Measurements from ENCODE around the gene NEIL3.

NEIL3 gene

DNA sequence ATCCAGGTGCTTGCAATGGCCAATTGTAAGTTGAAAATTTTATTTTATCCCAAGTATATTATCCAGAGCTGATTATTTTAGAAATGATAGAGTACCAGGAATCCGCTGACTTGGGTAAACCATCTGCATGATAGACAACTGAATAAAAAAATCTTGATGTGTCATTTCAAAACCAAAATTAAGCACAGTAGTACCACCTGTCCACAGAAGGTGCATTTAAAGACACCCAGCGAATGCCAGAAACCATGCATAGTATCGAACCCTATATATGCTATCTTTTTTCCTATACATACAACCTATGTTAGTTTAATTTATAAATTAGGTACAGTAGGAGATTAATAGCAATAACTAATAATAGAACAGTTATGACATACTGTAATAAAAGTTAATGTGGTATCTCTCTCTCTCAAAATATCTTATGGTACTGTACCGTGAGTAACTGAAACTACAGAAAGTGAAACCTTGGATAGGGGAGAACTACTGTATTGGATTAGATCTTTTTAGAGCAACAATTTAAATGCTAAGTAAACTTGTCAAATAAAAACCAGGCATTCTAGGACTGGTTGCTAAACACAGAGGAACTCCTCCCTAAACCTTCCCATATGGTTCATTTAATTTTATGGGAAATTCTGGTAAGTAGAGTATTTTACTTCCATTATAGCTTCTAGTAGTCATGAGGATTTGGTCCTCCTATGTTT lies 6.2 kb downstream of the NEIL3 start:
- no peak for TF ChIP-seq ZNF274 (IDR thresholded peaks at IDR 0.05; ENCODE audit: low read depth, low read length)
- no peak overlapping the region for H3K4me3 ChIP-seq (ENCODE audit: low read length)

DNA sequence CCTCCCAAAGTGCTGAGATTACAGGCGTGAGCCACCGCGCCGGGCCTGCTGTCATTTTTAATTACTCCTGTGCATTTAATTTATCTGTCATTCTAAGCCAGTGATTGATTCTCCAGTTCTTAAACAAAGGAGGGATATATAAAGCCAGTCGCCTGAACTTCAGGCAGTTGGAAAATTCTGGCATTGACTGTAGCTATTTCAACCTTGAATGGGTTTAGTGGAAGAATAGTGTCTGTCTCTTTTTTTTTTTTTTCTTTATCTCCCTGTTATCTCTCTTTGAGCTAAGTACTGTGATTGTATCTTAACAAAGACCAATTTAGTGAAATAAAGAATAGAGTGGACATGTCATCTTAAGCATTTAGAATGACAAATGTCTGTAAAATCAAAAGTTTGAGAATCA lies 11.0 kb downstream of the NEIL3 start:
- no peak for TF ChIP-seq ZNF274 (IDR thresholded peaks at IDR 0.05; ENCODE audit: low read depth, low read length)
- no peak overlapping the region for H3K4me3 ChIP-seq (ENCODE audit: low read length)

DNA sequence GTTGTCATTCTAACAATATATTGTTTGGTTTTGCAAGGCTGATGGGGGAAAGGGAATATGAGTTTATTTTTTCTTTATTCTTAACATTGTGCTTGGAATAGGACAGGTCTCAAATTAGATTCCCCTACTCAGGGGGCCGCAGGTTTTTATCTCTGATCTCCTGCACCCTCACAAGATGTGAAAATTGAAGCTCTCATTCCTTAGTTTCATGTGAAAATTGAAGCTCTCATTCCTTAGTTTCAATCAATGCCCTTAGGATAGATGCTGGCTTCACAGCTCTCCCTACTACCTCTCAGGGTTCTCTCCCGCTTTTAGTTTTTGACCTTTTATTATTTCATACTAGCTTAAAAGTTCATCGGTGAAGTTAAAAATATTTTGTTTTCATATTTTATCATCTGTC lies 12.0 kb downstream of the NEIL3 start:
- TF ChIP-seq ZNF274 (IDR thresholded peaks at IDR 0.05; ENCODE audit: low read depth, low read length), result no peak

DNA sequence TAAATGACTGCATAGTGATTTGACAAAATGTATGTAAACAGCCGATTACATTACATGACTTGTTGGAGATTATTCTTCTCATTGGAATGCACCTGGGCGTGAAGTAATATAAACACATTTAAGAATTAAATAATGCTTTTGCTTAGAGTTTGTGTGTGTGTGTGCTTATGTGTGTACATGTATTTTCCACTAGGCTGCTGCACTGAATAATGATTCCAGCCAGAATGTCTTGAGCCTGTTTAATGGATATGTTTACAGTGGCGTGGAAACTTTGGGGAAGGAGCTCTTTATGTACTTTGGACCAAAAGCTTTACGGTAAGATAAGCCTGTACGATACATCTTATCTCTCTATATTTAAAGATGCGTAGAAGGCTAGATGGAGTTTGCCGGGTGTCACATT lies 12.6 kb downstream of the NEIL3 start:
- no peak overlapping the region for H3K4me3 ChIP-seq (ENCODE audit: low read length)
- TF ChIP-seq ZNF274 (IDR thresholded peaks at IDR 0.05; ENCODE audit: low read depth, low read length), result no peak

More for the DNA sequence above, 12.0 kb downstream of the NEIL3 start:
- no peak overlapping the region for H3K4me3 ChIP-seq (ENCODE audit: low read length)

DNA sequence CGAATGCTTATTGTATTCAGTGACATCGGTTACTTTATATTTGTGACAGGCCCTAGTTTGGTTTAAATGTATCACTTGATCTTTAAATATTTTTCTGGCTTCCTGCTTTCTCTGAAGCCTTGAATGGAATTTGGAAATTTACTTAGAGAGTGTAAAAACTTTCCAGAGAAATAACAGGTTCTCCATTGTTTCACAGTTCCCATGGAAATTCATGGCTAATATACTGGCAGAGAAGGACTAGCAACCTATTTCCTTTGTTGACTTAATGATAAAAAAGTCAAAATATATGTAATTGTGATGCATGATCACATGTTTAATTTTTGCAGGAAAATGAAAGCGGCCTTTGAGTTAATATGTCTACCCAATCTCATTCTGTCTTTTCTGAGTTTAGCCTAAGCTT lies 13.2 kb downstream of the NEIL3 start:
- no peak for TF ChIP-seq ZNF274 (IDR thresholded peaks at IDR 0.05; ENCODE audit: low read depth, low read length)
- no peak overlapping the region for H3K4me3 ChIP-seq (ENCODE audit: low read length)

DNA sequence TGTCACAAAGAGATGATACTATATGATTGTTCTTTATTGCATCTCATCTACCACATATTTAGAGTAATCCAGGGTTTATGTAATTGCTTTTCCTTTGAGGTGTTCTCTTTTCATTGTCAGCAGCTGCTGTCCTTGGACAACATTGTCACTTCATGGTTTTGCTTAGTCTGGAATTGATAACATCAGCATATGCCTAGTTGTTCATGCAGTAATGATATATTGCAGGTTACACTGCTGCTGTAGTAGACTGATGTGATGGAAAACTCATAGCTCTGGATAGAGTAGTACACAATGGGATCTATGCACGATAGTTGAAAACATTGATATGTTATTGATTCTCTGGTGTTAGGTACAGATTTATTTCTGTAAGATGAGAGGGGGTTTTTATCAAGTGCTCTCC lies 13.7 kb downstream of the NEIL3 start:
- no peak overlapping the region for H3K4me3 ChIP-seq (ENCODE audit: low read length)
- TF ChIP-seq ZNF274 (IDR thresholded peaks at IDR 0.05; ENCODE audit: low read depth, low read length), result no peak

DNA sequence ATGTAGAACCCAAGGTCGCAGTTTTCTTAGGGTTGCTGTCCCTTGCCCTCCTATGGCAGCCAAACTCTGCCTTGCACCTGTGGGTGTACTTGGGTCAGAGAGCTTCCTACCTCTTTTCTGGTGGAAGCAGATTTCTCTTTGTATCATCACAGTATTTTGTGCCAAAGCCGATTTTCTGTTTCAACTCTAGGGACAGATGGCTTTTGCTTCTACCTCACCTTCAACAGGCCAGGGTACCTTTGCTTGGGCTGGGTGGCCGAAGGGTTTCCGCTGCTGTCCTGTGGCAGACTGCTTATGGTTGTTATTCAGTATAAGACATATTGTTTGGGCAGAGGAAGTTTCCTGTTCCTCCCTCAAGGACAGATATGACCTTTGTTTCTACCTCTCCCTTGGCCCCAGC lies 22.4 kb downstream of the NEIL3 start:
- H3K4me3 ChIP-seq (ENCODE audit: low read length), result no peak overlapping the region
- TF ChIP-seq ZNF274 (IDR thresholded peaks at IDR 0.05; ENCODE audit: low read depth, low read length), result no peak

DNA sequence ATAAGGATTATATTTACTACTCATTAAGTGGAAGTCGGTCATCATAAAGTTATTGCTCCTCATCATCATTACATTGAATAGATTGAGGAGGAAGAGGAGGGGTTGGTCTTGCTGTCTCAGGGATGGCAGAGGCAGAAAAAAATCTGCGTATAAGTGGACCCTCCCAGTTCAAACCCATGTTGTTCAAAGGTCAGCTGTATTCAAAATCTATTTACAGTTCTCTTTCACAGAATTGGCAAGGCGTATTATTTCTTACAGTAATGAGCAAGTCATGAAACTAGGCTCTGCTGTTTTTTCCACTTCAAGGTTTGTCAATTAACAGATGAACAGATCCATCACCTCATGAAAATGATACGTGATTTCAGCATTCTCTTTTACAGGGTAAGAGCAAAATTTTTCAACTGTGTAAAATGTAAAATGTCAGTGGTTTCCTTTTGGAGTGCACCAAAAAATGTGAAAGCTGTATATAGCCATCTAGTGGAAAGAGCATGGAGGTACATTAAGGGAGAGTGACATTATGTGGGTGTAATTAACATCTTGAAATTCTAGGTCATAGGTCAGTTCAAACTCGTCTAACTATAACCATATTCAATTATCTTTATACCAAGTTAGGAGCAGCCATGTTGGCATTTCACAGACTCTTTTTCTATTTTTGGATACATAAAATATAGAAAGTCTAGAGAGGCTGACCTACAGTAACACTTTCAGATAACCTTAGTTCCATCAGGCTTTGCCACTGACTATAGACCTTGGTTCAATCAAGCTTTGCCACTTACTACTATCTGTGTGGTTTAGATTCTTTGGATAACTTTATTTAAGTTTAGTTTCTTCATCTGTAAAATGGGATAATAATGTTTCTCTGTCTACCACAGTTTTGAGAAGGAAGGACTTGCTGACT lies 30.1 kb downstream of the NEIL3 start:
- no peak for TF ChIP-seq ZNF274 (IDR thresholded peaks at IDR 0.05; ENCODE audit: low read depth, low read length)
- no peak overlapping the region for H3K4me3 ChIP-seq (ENCODE audit: low read length)

DNA sequence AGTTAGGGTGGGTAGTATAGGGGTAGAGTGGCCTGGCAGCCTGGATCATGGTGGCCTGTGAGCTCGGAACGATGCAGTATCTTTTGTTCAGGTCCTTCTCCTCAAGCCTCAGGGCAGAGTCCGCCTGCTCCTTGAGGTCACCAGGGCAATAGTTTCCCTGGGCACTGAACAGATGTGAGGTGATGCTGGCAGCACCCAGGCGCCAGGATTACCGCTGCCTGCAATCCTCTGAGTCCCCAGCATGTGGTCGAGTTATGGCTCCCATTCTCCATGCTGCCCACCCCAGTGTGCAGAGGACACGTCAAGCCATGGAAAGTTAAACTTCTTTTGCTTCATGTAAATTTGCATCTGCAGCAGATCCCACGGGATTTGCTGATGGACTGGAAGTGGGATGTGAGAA lies 38.7 kb downstream of the NEIL3 start:
- no peak for TF ChIP-seq ZNF274 (IDR thresholded peaks at IDR 0.05; ENCODE audit: low read depth, low read length)

DNA sequence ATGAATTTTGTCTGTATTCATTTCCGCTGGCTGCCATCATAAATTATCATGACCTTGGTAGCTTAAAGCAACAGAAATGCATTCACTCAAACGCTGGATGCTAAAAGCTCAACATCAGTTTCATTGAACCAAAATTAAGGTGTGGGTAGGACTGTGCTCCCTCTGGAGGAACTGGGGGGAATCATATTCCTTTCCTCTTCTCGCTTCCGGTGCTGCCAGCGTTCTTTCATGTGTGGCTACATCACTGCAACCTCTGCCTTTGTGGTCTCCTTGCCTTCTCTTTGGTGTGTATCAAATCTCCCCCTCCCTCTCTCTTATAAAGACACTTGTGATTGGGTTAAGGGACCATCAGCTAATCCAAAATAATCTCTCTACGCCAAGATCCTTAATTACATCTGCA lies 39.5 kb downstream of the NEIL3 start:
- no peak for TF ChIP-seq ZNF274 (IDR thresholded peaks at IDR 0.05; ENCODE audit: low read depth, low read length)
- no peak overlapping the region for H3K4me3 ChIP-seq (ENCODE audit: low read length)

More for the DNA sequence above, 38.7 kb downstream of the NEIL3 start:
- no peak overlapping the region for H3K4me3 ChIP-seq (ENCODE audit: low read length)

DNA sequence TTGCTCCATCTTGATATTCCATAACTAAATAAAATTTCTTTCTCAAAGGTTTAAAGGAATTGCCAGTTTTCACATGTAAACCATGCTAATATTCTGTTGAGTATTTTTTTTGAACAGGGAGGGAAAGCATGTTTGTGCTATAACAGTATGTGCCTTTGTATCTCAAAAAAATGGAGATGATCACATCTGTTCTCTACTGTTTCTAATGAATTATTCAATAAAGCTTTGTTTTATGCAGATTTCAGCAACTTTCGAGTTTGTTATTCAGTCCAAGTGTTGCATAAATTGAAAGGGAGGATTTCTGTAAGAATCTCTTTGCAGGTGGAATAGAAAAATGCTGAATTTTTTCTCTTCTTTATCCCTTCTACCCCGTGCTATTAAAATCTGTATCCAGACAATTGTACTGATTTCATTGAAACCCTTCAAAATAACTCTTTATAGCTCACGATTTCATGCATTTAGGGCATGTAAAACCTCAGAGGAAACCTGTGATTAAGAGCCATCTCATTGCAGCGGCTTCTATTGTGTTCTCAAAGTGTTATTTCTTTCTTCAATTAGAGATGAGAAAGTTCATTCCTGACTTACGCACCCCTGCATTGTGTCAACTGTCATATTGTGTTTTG lies 42.1 kb downstream of the NEIL3 start:
- TF ChIP-seq ZNF274 (IDR thresholded peaks at IDR 0.05; ENCODE audit: low read depth, low read length), result no peak
- H3K4me3 ChIP-seq (ENCODE audit: low read length), result no peak overlapping the region

DNA sequence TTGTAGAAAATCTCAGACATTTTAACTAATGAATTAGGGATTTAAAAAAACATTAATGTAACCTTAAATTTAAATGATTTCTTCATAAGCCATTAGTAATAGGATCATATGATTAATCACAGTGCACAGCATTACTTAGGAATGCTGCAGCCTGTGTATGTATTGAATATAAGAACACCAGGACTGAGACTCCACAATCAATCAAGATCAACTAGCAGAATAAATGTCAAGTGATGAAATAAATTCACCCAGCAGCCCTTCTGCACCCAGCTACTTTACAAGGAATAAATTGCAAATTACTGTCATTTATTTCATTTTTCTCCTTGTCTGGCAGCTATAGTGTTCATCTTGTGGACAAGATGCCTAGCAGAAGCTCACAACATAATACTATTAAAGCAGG lies 46.5 kb downstream of the NEIL3 start:
- no peak overlapping the region for H3K4me3 ChIP-seq (ENCODE audit: low read length)
- no peak for TF ChIP-seq ZNF274 (IDR thresholded peaks at IDR 0.05; ENCODE audit: low read depth, low read length)

DNA sequence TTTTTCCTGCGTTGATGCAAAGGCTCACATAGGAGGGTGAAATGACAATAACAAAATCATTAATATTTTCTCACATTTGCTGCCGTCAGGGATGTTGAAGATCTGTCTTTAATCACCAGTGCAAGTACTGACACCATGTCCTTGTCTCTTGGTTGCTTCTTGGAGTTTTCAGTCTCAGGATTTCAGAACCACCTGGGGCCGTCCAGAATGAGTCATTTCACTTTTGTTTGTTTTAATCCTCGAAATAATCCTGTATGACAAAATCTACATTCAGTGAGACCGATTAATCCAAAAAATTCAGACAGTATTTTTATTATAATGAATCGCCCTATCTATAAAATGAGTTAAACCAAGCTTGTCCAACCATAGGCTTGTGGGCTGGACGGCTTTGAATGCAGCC lies 47.2 kb downstream of the NEIL3 start:
- no peak for TF ChIP-seq ZNF274 (IDR thresholded peaks at IDR 0.05; ENCODE audit: low read depth, low read length)

DNA sequence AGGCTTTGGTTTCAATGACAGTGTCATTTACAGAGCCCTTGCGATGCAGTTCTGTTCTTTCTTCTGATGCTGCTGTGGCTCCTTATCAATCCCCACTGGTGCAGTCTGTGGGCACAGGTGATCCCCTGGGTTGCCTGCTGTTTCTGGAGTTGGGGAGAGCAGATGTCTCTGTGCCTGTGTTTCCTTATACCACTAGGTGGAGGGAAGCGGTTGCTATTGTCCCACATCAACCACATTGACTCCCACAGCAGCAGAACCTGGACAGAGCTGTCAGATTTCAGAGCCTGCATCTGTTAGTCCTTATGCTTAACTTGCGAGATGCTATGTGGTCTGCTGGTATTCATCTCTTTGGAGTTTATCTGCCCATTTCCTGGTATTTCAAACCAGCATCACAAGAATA lies 57.7 kb downstream of the NEIL3 start:
- H3K4me3 ChIP-seq (ENCODE audit: low read length), result no peak overlapping the region
- no peak for TF ChIP-seq ZNF274 (IDR thresholded peaks at IDR 0.05; ENCODE audit: low read depth, low read length)

More for the DNA sequence above, 47.2 kb downstream of the NEIL3 start:
- no peak overlapping the region for H3K4me3 ChIP-seq (ENCODE audit: low read length)

DNA sequence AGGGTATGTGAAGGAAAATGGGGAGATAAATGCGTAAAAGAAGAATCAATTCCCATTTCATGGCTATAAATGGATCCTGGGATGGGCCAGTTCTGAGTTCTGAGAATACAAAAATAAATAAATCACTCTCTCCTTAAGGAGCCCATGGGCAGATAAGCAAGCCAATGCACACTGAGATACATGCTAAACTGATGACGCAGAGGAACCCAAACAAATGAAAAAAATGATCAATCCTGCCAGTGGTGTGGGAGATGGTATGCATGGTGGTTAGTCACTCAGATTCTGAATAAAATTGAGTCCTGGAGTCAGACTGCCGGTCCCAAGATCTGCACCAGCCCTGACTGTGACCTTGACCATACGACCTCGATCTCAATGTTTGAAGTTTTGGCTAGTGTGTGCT lies 59.7 kb downstream of the NEIL3 start:
- no peak overlapping the region for H3K4me3 ChIP-seq (ENCODE audit: low read length)
- TF ChIP-seq ZNF274 (IDR thresholded peaks at IDR 0.05; ENCODE audit: low read depth, low read length), result no peak
